MV-4-11 (cell line): Measurements from ENCODE around the gene KRTAP13-1.

ENCODE experiments used
- DNase-seq: peaks from one replicate; lab custom pipeline; 2025; lab: John Stamatoyannopoulos, UW

The KRTAP13-1 gene, protein sequence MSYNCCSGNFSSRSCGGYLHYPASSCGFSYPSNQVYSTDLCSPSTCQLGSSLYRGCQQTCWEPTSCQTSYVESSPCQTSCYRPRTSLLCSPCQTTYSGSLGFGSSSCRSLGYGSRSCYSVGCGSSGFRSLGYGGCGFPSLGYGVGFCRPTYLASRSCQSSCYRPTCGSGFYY

DNA sequence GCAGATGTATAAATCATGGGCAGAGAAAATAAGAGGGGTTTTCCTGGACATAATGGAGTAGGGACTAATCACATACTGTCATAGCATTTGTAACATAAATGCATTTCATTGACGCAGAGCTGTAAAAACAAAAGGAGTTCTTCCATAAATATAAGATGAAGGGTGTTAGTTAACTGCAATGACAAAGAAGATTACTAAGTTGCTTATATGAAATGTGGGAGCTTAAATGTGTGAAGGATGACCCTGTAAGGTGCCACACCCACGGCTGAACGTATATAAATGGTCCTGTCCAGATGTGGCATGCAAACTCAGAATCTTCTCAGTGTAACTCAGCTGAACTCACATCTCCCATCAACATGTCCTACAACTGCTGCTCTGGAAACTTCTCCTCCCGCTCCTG is at the start of gene KRTAP13-1:
Gene KRTAP13-1, plus strand, starts transcription at position 301 of the 400 bp plus-strand sequence. Its CDS starts 56 bp downstream, at position 357.
- no peak for DNase-seq

DNA sequence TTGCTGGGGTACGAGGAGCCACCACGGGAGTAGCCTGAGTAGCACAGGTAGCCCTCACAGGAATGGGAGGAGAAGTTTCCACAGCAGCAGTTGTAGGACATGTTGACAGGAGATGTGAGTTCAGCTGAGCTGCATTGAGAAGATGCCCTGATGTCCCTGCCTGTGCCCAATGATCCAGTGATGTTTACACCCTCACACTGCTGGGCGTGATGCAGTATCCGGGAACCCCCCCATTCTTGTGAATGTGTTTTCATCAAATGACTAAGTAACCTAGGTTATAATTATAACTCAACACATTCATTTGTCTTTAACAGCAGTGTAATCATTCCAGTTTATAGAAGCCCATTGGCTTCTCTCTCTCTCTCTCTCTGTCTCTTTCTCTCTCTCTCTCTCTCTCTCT is 47.3 kb upstream of the KRTAP13-1 start, which contains the start of gene KRTAP23-1:
Gene KRTAP23-1, minus strand, starts transcription at position 101 of the 400 bp plus-strand sequence. Its CDS starts 0 bp downstream, at position 101.
- DNase-seq = no peak

DNA sequence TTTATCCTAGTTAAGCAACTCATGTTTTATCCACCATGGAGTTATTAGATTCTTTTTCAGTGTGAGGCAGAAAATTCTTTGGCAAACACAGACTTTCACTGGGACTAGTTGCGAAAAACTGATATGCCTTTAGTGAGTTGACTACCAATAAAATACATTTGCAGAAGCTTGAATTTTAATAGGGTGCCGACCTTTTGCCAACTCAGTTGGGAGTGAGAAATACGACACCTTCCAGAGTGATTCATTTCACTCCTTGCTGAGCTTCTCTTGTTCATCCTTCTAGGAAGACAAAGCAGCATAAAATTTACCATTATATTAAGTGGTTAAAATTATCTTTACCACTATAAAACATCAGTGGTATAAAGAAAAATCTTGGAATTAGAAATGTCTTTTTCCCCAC is 46.3 kb upstream of the KRTAP13-1 start:
- no peak for DNase-seq

DNA sequence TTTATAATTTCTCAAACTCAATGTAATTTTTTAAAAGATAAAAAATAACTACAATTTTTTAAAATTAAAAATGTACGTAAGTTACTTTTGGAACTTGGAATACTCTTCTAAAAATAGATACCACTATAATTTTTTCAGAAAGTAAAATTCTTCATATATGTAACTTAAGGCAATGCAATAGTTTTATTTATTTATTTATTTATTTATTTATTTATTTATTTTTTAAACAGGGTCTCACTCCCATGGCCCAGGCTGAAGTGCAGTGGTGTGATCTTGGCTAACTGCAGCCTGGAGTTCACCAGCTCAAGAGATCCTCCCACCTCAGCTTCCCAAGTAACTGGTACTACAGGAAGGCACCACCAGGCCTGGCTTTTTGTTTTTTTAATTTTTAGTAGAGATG is 44.3 kb upstream of the KRTAP13-1 start:
- no peak for DNase-seq

DNA sequence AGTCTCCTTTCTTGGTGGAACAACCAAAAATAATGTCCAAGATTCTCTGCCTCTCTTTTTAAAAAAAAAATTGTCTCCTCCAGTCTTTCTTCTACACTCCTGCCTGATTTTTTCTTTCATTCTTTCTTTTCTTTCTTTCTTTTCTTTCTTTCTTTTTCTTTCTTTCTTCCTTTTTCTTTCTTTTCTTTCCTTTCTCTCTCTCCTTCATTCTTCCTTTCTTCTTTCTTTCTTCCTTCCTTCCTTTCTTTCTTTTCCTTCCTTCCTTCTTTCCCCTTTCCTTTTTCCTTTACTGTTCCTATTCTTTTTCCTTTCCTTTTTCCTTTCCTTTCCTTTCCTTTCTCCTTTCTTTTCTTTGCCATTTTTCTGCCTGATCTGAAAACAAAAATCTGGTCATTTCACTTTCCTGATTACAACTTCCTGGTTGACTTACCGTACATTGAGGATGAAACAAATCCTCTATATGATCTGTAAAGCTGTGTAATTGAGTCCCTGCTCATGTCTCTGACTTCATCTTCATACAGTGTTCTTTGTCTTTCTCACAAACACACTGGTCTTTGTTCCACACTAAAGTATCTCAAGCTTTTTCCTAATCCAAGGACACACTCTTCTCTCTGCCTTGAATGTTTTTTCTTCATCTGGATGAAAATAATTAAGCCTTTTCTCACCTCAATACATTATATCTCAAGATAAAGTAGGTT is 41.4 kb upstream of the KRTAP13-1 start:
- DNase-seq = no peak

DNA sequence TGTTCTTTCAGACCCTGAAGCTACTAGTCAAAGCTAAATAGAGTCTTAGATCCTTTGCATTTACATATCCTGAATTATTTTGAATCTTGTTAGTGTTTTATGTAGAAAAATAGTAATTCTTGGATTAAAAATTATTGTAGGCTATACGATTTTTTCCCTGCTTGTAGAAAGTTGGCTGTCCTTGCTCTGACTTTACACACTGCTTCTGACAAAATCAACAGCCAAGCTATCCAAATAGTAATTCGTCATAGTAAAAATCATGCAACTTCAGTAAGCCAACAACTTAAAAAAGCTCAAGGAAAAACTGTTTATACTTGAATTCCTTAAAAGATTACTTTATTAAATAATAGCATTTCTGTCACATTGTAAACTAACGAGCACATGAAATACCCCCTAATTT is 39.9 kb upstream of the KRTAP13-1 start:
- no peak for DNase-seq

DNA sequence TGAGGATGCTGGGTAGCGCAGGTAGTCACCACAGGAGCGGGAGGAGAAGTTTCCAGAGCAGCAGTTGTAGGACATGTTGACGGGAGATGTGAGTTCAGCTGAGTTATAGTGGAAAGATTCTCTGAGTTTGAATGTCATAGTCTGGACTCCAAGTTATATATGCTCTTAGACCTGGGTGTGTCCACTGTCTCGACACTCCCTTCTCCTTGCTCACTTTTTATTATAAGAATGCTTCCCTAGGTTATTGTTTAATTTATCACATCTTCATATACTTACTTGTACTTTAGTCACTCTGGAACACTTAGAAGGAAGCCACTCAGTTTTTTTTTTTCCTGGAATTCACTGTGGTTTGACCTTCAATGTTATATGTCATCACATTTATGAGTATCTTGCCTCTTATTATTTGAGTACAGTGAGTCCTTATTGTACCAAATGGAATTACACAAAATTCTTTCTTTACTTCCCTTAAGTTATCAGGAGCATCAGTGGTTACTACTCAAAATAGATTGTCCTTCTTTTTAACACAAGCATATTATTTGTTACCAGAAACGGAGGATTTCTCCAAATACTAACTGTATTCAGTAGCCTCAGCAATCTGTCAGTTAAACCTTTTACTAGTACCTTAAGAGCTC is 23.6 kb upstream of the KRTAP13-1 start, which contains the start of gene KRTAP13-2:
Gene KRTAP13-2, minus strand, starts transcription at position 133 of the 632 bp plus-strand sequence. Its CDS starts 58 bp downstream, at position 75.
- no peak for DNase-seq

DNA sequence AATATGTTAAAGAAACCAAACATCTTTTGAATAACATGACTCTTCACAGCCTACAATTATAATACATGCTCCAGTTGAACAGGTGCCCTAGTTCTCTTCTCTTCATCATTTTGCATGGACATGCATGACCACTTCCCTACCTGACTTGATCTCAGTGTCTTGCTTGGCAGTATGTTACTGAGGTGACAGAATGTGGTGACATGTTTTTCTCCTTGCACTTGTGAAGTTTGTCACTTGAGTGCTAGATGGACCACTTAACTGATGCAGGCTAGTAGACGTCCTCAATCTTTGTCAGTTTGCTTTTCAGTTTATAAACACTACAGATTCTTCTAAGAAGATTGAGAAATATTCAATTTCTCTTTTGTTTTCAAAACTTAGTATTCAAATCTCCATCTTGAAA is 13.6 kb upstream of the KRTAP13-1 start:
- no peak for DNase-seq

DNA sequence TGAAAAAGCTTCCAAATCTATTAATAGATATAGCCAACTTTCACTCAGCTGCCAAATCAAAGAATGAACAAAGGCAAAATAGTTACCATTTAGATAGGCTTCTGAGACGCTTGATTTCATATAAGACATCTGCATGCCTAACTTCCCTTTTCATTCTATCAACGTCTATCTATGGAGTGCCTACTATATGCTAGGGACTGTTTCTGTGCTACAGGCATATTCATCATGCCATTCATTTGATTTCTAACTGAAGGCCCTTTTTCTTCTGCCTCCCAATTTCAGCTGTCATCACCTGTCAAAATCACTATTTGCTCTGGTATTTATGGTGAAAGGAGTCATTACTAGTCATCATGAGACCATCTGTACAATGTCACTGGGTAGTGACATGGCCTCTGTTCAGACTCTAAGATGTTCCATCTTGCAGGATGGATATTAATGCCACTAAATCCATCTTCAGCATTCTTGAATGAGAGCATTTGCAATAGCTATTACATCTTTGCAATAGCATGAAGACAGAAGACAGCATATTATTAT is 4.3 kb upstream of the KRTAP13-1 start:
- DNase-seq = no peak

DNA sequence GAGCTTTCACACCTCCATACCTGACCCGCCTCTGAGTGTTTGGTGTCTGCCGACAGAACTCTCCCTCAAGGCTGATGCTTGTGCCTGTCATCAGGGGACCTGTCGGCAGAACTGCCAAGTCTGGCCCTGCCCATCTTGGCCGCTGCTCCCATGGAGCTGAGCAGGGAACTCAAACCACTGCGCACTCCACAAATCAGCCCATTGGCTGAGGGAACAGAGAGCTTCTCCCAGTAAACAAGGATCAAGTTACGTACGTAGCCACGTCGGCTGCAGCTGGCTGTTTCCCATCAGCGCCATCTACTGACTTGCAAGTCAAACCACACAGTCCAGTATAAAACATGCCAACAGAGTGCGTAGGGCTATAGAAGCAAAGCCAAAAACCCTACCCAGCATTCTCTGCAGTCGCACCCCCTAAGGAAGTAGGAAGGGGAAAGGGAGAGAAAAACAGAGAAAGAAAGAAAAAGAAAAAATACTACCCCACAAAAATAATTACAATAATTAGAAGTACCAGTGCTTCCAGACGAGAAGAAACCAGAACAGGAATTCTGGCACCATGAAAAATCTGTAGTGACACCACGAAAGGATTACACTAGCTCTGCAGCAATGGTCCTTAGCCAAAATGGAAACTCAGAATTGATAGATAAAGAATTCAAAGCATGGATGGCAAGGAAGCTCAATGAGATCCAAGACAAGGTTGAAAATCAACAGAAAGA is 13.1 kb downstream of the KRTAP13-1 start:
- no peak for DNase-seq

DNA sequence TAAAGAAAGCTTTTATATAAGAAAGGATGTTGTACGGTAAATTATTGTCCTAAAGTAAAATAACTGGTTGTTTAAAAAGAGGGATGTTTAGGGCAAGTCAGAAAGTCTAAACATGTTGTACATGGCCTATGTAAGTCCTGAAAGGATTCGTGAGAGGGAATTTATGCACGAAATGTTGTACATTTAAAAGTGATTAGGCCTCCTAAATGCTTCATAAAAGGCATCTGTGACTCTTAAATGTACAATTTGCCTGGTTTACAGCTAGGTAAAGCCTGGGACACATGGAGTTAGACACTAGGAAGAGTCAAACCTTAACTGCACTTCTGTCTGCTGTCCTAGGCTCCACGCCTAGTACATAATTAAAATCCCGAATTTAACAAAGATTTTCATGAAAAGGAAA is 20.2 kb downstream of the KRTAP13-1 start:
- DNase-seq = no peak

DNA sequence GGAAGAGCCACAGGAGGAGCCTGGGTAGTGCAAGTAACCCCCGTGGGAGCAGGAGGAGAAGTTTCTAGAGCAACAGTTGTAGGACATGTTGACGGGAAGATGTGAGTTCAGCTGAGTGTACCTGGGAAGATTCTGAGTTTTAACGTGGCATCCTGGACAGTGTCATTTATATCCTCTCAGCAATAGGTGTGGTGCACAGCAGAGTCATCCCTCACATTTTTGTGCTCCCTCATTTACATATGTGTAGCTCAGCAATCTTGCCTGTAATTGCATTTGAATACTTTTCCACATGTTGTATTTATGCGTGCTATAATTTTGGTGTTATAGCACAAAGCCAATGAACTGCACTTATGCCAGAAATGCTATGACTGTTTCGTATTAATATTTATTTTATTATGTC is 30.0 kb downstream of the KRTAP13-1 start, which contains the start of gene KRTAP13-3:
Gene KRTAP13-3, minus strand, starts transcription at position 101 of the 400 bp plus-strand sequence. Its CDS starts 14 bp downstream, at position 87.
- no peak for DNase-seq

DNA sequence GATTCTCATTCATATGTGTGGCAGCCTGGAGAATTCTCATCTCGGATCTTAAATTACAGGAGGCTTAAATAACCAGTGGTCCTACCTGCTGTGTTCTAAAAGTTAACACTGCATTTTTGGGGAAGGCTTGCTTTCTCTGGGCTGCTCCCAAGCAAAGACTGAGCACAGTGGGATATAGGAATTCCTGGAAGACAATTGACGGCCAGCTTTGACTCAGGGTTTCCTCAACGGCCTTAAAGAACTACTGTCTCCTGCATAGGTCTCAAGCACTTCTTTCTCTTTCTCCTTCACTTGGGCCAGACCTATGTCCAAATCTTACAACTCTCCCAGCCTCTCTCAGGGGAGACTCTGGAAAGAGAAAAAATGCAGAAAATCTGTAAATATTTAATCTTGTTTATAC is 30.9 kb downstream of the KRTAP13-1 start:
- no peak for DNase-seq

DNA sequence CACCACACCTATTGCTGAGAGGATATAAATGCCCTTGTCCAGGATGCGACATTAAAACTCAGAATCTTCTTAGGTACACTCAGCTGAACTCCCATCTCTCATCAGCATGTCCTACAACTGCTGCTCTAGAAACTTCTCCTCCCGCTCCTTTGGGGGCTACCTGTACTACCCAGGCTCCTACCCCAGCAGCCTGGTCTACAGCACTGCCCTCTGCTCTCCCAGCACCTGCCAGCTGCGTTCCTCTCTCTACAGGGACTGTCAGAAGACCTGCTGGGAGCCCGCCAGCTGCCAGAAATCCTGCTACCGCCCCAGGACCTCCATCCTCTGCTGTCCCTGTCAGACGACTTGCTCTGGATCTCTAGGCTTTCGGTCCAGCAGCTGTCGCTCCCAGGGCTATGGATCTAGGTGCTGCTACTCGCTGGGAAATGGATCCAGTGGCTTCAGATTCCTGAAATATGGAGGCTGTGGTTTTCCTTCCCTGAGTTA is 34.4 kb downstream of the KRTAP13-1 start, which contains the start of gene KRTAP13-4:
Gene KRTAP13-4, plus strand, starts transcription at position 51 of the 486 bp plus-strand sequence. Its CDS starts 56 bp downstream, at position 107.
- no peak for DNase-seq

DNA sequence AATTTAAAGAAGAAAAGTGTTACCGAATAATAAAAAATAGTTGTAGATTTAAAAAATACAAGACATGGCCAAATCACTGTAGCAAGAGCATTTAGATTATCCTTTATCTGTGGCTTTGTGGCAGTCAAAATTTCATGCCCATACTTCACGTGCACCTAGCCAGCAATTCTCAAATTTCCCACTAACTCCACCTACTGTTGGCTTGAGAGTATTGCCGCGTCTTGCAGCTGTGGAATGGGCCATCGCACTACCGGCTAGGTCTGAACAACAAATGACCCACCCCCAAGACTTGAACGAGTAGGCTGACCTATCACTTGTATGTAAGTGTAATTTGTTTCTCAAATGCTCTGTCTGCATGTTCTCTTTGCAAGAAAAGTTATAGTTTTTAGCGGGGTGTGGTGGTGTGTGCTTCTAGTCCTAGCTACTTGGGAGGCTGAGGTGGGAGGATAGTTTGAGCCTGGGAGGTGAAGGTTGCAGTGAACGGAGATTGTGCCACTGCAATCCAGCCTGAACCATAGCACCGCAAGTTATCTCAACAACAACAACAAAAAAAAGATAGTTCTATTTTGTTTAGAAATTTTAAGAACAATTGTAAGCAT is 38.3 kb downstream of the KRTAP13-1 start:
- no peak for DNase-seq

DNA sequence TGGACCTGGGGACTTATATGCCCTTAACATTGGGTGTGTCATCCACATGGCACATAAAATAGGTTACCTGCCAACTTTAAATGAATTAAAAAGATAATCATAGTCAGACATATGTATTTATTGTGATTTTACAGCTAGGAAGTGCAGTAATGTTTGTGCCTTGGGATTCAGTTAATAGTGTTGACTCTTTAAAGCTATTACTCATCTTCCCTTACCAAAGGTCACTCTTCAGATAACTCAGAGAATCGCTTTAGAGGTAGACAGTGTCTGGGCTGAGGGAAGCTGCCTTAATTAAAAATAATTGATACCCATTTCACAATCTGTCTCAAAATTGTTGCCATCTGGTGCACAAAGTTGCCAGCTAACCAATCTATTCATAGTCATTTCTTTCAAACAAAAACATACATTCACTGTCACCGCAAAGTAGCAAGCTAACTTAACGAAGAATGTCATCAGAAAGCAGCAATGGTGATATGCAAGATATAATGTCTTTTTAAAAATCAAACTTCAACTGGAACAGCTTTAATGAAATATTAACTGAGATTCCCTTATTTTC is 41.3 kb downstream of the KRTAP13-1 start:
- DNase-seq = no peak

DNA sequence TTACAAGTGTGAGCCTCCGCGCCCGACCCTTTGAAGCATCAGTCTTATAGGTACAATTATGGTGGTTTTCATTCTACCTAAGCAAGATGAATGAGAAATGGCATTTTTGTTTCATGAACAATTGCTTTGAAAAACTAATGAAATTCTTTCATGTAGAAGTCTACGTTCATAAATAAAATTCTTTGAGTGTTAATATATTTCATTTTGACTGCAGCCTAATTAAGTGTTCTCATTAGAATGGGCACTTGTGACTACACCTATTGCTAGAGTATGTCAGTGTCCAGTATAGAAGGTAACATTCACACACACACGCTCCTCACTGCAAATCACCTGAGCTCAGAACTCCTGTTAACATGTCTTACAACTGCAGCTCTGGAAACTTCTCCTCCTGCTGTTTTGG is 44.1 kb downstream of the KRTAP13-1 start, which contains the start of gene KRTAP15-1:
Gene KRTAP15-1, plus strand, starts transcription at position 301 of the 400 bp plus-strand sequence. Its CDS starts 53 bp downstream, at position 354.
- DNase-seq = no peak

DNA sequence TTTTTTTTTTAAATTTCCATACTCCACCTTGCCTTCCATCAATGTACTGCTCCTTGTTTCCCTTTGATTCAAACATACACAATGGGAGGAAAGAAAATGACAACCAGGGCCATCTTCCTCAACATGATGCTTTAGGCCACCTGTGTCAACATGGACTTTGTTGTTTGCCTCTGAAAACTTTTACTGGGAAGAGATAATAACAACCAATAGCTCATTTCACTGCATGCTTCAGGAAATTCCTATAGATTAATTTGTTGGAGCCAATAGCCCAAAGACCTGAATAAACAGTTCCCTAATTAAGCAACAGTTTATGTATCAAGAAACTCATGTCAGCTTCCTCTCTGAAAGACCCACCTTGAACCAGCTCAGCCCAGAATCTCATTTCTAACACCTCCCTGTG is 47.4 kb downstream of the KRTAP13-1 start:
- DNase-seq = no peak

DNA sequence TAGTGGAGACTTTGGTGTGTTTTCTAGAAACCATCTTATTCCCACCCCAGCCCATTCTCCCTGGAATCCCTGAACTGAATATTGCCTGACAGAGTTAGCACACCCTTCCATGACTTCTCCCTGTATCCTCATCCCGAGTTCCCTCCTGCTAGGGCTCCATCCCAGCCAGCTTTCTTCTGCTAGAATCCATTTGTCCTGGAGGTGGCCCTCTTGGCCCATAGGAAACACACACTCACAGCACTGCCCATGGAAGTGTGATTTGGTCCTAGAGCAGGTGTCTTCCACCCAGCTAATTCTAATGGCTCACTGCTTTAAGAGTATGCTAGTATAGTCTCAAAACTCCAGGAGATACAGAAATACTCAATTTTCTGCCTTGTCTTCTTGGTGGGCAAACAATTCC is 48.4 kb downstream of the KRTAP13-1 start:
- no peak for DNase-seq
